Limb (tissue), 2 donors: ENCODE measurements around the gene LYST.

Experiments
- DNase-seq, 2 donors: peaks; one replicate each; pipeline ENCODE4 v3.0.0-alpha.2; 2016; ENCODE audit errors: extremely low spot score in 2 of 2

Gene LYST

GRCh38 chr1:235721982-235722381 lies 144.7 kb downstream of the LYST start:
- DNase-seq: no peak

DNA sequence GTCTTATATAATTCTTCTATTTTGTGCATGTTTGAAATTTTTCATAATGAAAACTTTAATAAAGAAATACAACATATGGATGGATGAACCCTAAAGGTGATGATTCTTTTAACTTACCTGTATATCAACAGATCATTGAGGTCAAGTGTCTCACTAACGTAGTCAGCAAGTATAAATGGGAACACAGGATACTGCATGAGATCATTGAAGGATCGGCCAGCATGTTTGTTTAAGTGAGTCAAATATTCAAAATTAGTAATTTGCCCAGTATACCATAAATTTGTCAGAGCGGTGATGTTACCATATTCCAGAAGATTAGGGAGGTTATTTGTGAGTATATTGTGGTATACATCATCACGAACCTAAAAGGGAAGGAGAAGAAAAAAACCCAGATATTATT lies 146.2 kb downstream of the LYST start:
- no peak for DNase-seq

- no peak for DNase-seq
Measured at GRCh38 chr1:235714205-235714897, 152.4 kb downstream of the LYST start.

DNA sequence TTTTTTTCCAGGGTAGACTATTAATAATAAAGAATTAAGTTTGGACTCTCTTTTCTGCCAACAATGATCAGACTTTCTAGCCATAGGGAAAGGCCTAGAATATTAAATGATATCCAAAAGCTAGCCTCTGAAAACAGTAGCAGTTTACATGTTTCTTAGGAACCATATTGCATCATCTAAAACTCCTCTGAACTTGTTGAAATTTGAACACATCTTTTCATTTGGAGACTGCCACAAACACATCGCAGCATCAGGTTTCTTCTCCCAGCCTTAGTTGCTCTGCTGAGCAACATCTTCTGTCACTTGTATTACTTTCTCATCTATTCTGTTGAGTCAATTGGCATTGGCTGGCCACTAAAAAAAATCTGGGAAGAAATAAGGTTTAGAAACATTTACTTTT lies 153.9 kb downstream of the LYST start:
- DNase-seq: no peak

DNA sequence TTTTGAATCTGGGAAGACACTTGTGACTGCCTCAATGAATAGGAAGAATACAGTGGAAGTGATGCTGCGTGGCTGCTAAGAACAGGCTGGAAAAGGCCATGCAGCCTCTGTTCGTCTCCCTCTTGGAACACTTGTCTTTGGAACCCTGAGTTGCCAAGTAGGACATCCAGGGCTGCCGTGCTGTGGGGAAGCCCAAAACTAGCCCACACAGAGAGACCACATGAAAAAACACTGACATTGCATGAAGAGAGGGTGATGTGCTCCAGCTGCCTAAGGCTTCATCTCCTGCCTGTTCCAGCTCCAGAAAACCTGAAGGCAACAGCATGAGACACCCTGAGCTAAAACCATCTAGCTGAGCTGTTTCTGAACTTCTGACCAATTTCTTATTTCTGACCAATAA lies 156.0 kb downstream of the LYST start:
- DNase-seq: no peak

- DNase-seq: no peak
Measured at GRCh38 chr1:235709018-235709417, 157.7 kb downstream of the LYST start.

GRCh38 chr1:235708390-235708962 lies 158.2 kb downstream of the LYST start:
- no peak for DNase-seq

DNA sequence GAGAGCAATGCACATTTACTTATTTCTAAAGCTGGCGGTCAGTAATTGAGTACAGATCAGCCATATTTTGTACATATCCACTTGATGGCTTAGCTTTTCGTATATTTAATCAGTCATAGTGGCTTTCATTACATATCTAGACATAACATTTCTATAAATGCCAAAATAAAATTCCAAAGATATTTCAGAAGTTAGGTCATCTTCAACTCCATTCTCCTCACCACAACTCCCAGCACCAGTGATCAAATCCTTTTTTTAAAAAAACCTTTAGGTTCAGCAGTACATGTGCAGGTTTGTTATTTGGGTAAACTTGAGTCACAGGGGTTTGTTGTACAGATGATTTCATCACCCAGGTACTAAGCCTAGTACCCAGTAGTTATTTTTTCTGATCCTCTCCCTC lies 163.2 kb downstream of the LYST start:
- no peak for DNase-seq

GRCh38 chr1:235702412-235702811 lies 164.3 kb downstream of the LYST start:
- no peak for DNase-seq

- no peak for DNase-seq
Measured at GRCh38 chr1:235697508-235697907, 169.2 kb downstream of the LYST start.

- DNase-seq: no peak
Measured at GRCh38 chr1:235689356-235689755, 177.3 kb downstream of the LYST start.

DNA sequence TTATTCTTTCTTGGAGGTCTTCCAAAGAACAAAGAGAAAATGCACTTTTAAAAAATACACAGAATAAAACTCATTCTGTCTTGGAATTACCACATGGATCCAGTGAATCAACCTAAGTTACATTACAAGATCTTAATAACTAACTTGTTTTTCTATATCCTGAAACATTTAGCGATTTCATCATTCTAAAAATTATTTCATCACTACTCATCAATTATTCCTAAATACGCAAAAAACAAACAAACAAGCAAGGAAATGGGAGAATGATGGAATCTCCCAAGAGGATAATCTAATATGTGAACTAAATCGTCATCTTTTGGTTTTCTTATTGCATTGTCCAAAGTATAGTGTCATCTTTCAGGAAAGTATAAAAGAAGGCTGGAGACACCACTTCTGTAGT lies 178.6 kb downstream of the LYST start:
- DNase-seq: no peak

DNA sequence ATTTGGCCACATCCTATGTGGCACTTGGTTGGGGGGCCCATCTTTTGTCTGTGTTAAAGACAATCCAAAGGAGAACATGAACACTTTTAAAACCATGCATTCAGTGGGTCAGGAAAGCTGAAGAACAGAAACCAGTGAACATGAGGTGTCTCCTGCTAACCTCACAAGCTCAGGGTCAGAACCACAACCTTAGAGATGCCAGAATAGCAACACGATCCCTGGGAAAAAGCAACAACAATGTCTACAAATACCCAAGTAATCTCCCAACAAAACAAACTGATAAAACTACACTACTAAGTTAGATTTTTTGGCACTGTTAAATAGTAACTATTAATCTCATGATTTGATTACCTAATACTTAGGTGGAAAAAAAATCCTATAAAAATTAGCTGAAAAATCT lies 183.1 kb downstream of the LYST start:
- no peak for DNase-seq

DNA sequence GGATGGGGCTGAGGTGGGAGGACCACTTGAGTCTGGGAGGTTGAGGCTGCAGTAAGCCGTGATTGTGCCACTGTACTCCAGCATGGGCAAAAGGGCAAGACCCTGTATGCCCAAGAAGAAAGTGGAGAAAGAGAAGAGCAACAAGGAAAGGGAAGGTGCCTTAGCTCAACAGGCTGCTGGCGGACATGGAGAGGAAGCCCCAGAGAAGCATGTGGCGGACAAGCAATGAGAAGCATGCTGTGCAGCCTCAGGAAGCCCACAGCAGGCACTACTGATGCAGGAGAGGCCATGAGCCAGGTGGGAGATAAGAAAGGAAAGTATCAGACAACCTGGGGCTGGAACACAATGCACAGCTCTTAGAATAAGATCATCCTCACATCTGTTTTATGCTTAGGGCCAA lies 184.5 kb downstream of the LYST start:
- DNase-seq: no peak

GRCh38 chr1:235679644-235680043 lies 187.1 kb downstream of the LYST start:
- no peak for DNase-seq

DNA sequence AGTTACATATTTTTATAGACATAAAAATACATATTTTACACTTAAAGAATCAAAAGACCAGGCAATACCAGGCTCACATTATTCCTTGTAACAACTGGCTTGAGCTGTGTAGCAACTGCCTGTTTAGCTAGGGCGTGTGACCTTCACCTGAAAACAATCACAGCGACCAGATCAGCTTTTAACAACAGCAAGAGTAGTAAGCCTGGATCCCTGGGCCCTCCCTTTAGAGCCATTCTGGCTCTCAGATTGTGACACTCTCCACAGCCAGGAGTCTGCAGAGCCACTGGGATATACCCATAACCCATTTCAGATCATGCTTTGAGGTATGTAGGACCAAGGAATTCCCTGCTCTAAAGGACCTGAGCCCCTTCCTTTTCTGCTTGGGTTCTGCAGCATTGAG lies 187.7 kb downstream of the LYST start:
- DNase-seq: no peak

GRCh38 chr1:235675152-235675890 lies 191.4 kb downstream of the LYST start:
- DNase-seq: no peak

GRCh38 chr1:235673981-235674380 lies 192.7 kb downstream of the LYST start:
- no peak for DNase-seq

GRCh38 chr1:235671992-235672391 lies 194.7 kb downstream of the LYST start:
- DNase-seq: no peak

GRCh38 chr1:235670157-235670776 lies 196.4 kb downstream of the LYST start:
- no peak for DNase-seq

DNA sequence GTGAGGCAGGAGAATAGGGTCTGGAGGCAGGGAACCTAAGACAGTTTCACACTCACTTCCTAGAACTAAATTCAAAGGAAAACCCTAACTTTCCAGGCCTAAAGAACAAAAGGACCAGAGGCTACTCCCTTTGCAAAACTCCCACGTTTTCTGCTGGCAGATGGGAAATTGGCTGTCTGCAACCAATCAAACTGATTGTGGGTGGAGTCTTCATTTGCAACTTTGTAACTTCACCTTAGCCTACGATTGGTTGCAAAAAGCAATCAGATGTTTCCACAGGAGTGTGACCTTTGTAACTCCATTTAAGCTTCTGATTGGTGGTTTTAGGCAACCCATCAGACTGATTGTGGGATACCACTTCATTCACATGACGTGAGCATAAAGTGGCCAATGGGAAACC lies 197.4 kb downstream of the LYST start:
- DNase-seq: no peak

DNA sequence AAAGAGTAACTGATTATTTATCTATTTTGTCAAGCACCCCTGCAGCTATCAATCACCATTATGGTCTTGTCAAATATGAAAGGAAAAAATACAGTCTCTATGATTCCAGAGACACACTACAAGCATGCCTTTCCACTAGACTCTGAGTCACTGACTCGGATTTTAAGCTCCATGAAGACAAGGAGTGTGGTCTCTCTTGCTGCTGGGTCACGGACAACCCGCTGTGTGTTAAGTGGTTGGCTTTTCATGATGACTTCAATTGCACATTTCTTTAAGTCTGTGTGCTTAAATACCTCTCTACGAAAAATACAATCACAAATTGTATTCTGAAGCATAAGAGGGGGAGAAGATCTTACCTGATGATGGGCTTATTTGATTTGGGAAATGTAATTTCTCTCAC lies 203.1 kb downstream of the LYST start:
- DNase-seq: no peak
